Choroid plexus epithelial cell (primary cell): ENCODE results near the gene DYRK1A.
"Not testable (repeated sequence)": the region's sequence is repeated elsewhere in the genome, so short reads cannot be mapped to it uniquely, and the experiment has no call there.

Experiments used
- DNase-seq: peaks from one replicate; pipeline ENCODE4 v3.0.0-alpha.2; 2010; ENCODE audit warnings: low read depth
- H3K4me3 ChIP-seq: 2 replicates; pipeline ENCODE4 v1.5.1; 2011; ENCODE audit warnings: low read depth, mild to moderate bottlenecking, control low read depth, low read length, moderate library complexity
- TF ChIP-seq, protein P1 (sequence below): conservative IDR thresholded peaks from 2 replicates; pipeline ENCODE4 v1.5.1; 2011; ENCODE audit warnings: low read depth, mild to moderate bottlenecking, control low read depth, inconsistent platforms, low read length, moderate library complexity

The DYRK1A gene

DNA sequence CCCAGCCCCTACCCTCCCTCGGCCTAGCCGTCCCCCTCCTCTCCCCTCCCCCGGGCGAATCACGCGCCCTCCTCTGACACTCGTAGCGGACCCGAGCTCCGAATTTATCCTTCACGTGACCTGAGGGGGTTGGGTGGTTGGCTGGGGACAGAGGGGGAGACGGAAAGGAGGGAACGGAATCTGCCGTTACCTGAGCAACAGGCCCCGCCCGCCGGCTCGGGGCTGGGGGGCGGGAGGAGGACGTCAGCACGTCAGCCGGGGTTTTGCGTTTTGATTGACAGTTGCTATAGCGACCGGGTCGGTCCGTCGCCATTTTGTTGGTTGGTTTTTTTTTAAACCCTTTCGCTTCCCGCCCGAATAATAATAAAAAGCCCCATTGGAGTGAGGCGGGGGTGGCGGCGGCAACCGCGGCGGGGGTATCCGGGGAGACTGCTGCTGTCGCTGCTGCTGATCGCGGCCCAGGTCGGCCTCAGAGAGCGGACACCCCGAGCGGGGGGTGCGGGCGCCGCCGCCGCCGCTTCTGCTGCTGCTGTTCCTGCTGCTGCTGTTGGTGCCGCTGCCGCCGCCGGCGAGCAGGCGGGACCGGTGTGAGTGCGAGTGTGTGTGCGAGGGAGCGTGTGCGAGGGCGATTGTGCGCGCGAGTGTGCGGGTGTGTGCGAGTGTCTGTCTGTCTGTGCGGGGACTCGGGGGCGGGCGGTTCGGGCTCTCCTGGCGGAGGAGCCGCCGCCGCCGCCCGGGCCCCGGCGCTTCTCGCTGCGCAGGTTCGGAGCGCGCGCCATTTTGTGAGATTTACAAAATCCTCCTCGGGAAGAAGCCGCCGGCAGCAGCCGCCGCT lies at the start of gene DYRK1A:
DYRK1A (plus strand) TSS at position 292 of the 835 bp plus-strand sequence. CDS start 53,602 bp downstream, outside the sequence.
- TF ChIP-seq, protein P1, sequence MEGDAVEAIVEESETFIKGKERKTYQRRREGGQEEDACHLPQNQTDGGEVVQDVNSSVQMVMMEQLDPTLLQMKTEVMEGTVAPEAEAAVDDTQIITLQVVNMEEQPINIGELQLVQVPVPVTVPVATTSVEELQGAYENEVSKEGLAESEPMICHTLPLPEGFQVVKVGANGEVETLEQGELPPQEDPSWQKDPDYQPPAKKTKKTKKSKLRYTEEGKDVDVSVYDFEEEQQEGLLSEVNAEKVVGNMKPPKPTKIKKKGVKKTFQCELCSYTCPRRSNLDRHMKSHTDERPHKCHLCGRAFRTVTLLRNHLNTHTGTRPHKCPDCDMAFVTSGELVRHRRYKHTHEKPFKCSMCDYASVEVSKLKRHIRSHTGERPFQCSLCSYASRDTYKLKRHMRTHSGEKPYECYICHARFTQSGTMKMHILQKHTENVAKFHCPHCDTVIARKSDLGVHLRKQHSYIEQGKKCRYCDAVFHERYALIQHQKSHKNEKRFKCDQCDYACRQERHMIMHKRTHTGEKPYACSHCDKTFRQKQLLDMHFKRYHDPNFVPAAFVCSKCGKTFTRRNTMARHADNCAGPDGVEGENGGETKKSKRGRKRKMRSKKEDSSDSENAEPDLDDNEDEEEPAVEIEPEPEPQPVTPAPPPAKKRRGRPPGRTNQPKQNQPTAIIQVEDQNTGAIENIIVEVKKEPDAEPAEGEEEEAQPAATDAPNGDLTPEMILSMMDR: no peak
- H3K4me3 ChIP-seq: peak within 1 kb of the TSS; percentile 93
- DNase-seq: peak; percentile 100

DNA sequence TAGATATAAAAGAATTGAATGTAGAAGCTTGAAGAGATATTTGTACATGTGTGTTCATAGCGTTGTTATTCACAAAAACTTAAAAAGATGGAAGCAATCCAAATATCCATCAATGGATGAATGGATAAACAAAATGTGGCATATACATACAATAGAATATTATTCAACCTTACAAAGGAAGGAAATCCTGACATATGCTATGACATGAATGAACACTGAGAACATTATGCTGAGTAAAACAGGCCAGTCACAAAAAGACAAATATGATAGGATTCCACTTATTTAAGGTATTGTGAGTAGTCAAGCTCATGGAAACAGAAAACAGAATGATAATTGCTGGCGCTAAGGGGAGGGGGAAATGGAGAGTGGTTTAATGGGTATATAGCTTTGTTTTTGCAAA lies 47.0 kb upstream of the DYRK1A start:
- DNase-seq: no peak
- no peak overlapping the region for H3K4me3 ChIP-seq
- TF ChIP-seq, protein P1: no peak

DNA sequence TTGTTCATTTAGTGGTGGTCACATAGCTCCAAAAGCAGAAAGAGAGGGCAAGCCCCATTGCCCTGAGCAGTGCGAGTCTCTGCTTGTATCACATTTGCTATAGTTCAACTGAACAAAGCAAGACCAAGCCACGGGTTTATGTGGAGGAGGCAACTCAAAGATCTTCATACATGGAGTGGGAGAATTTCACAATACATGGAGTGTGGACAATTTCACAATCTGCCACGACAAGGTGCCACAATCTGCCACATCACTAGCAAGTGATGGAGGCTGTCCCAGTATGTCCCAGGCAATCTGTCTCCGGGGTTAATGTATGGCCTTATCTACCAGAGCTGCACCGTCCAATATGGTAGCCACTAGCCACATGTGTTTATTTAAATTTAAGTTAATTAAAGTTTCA lies 44.5 kb upstream of the DYRK1A start:
- no peak for DNase-seq
- H3K4me3 ChIP-seq: no peak overlapping the region
- TF ChIP-seq, protein P1: no peak

DNA sequence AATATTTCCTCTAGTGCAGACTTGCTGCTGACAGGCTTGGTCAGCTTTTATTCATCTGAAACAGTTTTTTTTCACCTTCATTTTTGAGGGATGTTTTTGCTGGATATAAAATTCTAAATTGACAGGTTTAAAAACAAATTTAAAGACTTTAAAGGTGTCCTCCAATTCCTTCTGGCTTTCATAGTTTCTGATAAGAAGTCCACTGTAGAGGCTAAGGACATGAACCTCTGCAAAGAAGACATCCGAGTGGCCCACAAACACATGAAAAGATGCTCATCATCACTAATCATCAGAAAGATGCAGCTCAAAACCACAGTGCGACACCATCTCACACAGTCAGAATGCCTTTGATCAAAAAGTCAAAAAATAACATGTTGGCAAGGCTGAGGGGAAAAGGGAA lies 42.0 kb upstream of the DYRK1A start:
- no peak for DNase-seq
- H3K4me3 ChIP-seq: no peak overlapping the region
- TF ChIP-seq, protein P1: no peak

DNA sequence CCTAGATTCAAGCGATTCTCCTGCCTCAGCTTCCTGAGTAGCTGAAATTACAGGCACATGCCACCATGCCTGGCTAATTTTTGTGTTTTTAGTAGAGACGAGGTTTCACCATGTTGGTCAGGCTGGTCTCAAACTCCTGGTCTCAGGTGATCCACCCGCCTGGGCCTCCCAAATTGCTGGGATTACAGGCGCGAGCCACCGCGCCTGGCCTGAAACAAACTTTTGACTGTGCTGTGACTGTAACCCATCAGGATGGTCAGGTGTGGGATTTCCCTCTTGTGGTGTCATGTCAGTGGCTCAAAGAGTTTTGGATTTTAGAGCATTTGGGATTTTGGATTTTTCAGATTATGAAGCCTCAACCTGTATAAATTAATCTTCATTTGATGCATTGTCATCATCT lies 38.4 kb upstream of the DYRK1A start:
- not testable (repeated sequence) for DNase-seq, H3K4me3 ChIP-seq

DNA sequence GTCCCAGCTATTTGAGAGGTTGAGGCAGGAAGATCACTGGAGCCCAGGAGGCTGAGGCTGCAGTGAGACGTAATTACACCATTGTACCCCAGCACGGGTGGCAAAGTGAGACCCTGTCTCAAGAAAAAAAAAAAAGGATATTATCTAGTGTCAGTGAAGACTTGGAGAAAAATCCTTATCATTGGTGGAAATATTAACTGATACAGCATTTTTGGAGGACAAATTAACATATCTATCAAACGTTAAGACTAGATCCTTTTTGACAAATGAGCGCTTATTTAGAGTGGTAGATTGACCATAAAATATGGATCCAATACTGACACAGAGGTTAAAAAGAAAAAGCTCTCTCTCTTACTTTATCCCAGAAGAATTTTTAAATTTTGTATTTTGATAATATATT lies 35.2 kb upstream of the DYRK1A start:
- no peak overlapping the region for H3K4me3 ChIP-seq
- TF ChIP-seq, protein P1: no peak
- DNase-seq: no peak

DNA sequence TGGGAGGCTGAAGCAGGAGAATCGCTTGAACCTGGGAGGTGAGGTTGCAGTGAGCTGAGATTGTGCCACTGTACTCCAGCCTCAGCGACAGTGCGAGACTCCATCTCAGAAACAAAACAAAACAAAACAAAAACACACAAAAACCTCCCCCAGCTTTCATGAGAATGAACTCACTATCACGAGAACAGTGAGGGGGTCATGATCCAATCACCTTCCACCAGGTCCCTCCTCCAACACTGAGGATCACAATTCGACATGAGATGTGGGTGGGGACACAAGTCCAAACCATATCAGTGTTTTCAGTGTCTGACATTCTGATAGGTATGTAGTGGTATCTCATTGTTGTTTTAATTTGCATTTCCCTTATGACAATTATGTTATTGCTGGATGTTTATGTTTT lies 31.5 kb upstream of the DYRK1A start:
- TF ChIP-seq, protein P1: no peak
- DNase-seq: no peak
- H3K4me3 ChIP-seq: no peak overlapping the region
